Effector memory CD8-positive, alpha-beta T cell (primary cell): ENCODE data around the gene AGBL5.

ENCODE experiments used
- ATAC-seq: fragments of 150-1000 bp; cut with Tn5 transposase; replicated peaks from 2 replicates; pipeline ENCODE4 v1.10.0; 2021; ENCODE audit warnings: mild to moderate bottlenecking, moderate library complexity
- DNase-seq, 3 experiments: peaks; one replicate each; pipeline ENCODE4 v3.0.0; 2021
- H3K27ac Mint-ChIP-seq, 2 donors: one replicate each; pipeline ENCODE4 v1.8.0; 2022; ENCODE audit warnings: mild to moderate bottlenecking in 2 of 2, mixed read lengths in 2 of 2, moderate library complexity in 2 of 2
- H3K27me3 Mint-ChIP-seq, 2 donors: one replicate each; pipeline ENCODE4 v1.8.0; 2022; ENCODE audit warnings: mixed read lengths in 2 of 2
- H3K36me3 Mint-ChIP-seq: one replicate; pipeline ENCODE4 v1.8.0; 2022; ENCODE audit warnings: mild to moderate bottlenecking, moderate library complexity, mixed read lengths; ENCODE audit not compliant: insufficient read depth
- H3K4me1 Mint-ChIP-seq, 2 donors: one replicate each; pipeline ENCODE4 v1.8.0; 2022; ENCODE audit warnings: low read depth in 2 of 2, mixed read lengths in 2 of 2
- H3K4me3 Mint-ChIP-seq, 2 donors: one replicate each; pipeline ENCODE4 v1.8.0; 2022; ENCODE audit warnings: mild to moderate bottlenecking in 2 of 2, mixed read lengths in 2 of 2, moderate library complexity in 2 of 2
- H3K9me3 Mint-ChIP-seq, 2 donors: one replicate each; pipeline ENCODE4 v1.8.0; 2022; ENCODE audit warnings: mixed read lengths in 2 of 2

AGBL5 gene

DNA sequence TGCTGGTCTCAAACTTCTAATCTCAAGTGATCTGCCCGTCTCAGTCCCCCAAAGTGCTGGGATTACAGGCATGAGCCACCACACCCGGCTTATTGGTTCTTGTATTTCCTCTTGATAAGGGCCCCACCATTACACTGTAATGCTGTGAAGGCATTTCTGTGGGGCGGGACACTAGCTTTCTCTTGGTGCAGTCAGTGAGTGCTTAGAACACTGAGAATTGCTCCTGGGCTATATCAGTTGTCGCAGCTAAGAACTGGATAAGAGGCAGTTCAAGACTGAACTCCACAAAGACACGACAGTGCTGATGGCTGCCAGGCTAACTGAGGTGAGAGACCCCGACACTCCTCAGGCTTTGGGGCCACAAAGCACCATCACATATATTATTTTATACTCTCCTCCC lies 37.2 kb downstream of the AGBL5 start:
- Mint-ChIP-seq H3K4me1 (peaks cover 8 to 15% of the 10 kb centered on the region in 2 donors), H3K4me3 (no peak overlapping the region), H3K9me3 (no peaks in the 10 kb centered on the region), H3K27me3 (no peaks in the 10 kb centered on the region), H3K36me3 (peaks cover 5% of the 10 kb centered on the region), H3K27ac (peak overlapping the region in 1 of 2 donors; percentile 46)
- DNase-seq = no peak
- no peak for ATAC-seq

DNA sequence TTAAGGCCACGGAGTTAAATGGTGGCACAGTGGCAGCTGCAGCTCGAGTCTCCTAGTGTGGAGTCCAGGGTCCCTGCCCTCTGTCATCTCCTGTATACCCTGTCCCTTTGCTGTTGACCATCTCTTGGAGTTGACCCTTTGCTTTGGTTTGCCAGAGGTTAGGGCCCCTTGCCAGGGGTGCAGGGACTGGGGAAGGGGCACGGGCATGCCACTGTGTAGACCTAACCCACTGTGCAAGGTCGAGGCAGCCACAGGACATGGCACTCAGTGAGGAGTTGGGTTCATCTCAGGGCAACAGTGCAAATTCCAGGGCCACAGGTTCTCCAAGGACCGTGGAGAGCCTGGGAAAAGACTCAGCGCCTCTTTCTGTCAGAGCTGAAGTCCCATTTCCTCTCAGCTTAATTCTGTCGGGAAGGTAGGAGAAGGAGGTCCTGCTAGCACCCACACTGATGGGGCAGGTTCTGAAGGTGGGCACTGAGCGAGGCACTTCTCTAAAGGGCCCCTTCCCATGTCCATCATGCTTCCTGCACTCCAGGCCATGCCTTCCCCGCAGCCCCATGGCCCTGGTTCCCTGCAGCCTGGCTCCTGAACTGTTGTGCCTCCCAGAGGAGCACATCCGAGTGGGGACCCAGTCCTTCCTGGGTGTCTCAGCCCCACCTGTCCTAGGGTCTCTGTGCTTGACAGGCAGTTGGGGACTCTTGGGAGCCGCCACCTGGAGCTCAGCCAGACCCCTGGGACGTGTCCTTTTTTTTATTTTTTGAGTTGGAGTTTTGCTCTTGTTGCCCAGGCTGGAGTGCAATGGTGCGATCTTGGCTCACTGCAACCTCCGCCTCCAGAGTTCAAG lies 37.9 kb downstream of the AGBL5 start:
- Mint-ChIP-seq H3K27ac (no peak overlapping the region), H3K9me3 (no peaks in the 10 kb centered on the region), H3K27me3 (no peaks in the 10 kb centered on the region), H3K36me3 (peaks cover 5% of the 10 kb centered on the region), H3K4me1 (peaks cover 8 to 15% of the 10 kb centered on the region in 2 donors), H3K4me3 (no peak overlapping the region)
- DNase-seq = no peak
- ATAC-seq = no peak

GRCh38 chr2:27091746-27092695 lies 40.6 kb downstream of the AGBL5 start:
- Mint-ChIP-seq H3K4me1 (peaks cover 7 to 17% of the 10 kb centered on the region in 2 donors), H3K27ac (no peak overlapping the region), H3K4me3 (no peak overlapping the region), H3K9me3 (no peaks in the 10 kb centered on the region), H3K36me3 (no peaks in the 10 kb centered on the region), H3K27me3 (no peaks in the 10 kb centered on the region)
- DNase-seq = no peak
- ATAC-seq = no peak

DNA sequence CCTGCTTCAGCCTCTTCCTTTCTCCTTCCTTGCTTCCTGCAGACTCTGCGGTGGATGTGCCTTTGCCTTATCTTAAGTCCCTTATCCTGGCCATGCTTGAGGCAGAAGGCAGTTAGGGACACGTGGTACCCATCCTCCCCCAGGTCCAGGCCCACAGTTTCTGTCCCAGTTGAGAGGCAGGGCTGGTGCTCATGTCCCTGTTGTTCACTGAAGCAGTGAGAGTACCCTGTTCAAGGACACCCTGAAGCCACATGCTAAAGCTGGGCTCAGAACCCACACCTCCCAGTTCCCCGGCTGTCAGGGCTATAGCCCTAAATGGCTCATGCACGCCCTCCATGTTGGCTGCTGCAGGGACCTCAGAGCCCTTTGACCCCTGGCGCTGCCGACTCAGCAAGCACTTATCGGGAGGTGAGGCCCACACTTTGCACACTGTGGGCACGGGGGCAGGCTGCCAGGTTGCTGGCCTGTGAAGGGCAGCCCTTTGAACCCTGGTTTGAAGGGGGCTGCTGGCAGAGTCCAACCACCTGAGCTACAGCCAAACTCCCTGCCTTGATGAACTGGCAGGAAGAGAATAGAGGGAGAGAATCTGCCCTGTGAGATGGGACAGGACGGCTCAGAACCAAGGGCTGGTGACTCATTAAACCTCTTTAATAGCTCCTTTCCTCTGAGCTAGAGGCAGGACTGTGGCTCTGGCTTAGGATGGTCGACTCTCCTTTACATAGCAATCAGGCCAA lies 41.4 kb downstream of the AGBL5 start:
- Mint-ChIP-seq H3K36me3 (no peaks in the 10 kb centered on the region), H3K27me3 (no peaks in the 10 kb centered on the region), H3K4me3 (no peak overlapping the region), H3K9me3 (no peaks in the 10 kb centered on the region), H3K27ac (no peak overlapping the region), H3K4me1 (peaks cover 7 to 14% of the 10 kb centered on the region in 2 donors)
- DNase-seq (no peak), ATAC-seq (no peak)

DNA sequence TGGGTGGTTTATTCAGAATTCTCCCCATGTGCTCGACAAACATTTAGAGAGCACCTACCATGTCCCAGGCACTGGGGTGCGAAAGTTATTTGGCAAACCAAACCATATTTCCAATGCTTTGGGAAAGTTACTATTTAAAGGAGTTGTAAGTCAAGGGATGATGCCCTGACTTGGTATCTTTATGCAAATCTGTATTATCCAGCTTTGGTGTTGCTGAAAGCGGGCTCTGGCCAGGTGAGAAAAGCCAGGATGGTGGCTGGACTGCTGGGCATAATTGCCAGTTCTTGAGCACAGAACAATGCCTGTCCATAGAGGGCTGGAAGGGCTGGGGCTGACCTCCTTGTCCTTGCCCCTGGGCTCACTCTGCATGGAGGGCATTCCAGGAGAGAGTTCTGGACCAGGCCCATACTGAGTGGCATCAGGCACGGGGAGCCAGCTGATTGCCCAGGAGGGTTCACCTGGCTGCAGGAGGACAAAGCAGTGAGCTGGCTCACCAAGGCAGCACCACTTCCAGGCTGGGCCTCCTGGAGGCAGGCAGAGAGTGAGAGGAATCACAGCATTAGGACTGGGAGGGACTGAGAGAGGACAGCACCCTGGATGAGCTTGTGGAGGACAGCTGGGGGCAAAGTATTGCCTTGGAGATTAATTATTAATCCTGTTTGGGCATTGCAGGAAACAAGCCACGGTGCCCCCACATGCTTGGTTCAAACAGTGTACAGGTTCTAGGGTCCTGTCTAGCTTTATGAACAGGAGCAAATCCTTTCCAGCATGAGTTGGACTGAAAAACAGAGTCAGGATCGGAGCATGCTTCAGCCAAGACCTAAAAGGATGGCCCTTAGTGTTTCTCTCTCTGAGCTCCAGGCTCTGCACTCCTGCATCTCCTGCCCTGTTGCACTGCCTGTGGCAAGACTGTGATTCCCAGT lies 42.2 kb downstream of the AGBL5 start:
- DNase-seq = no peak
- no peak for ATAC-seq
- peaks cover 7 to 15% of the 10 kb centered on the region in 2 donors for H3K4me1 Mint-ChIP-seq
- no peak overlapping the region for H3K4me3 Mint-ChIP-seq
- no peaks in the 10 kb centered on the region for H3K36me3 Mint-ChIP-seq
- no peak overlapping the region for H3K27ac Mint-ChIP-seq
- H3K27me3 Mint-ChIP-seq = no peaks in the 10 kb centered on the region
- no peaks in the 10 kb centered on the region for H3K9me3 Mint-ChIP-seq

DNA sequence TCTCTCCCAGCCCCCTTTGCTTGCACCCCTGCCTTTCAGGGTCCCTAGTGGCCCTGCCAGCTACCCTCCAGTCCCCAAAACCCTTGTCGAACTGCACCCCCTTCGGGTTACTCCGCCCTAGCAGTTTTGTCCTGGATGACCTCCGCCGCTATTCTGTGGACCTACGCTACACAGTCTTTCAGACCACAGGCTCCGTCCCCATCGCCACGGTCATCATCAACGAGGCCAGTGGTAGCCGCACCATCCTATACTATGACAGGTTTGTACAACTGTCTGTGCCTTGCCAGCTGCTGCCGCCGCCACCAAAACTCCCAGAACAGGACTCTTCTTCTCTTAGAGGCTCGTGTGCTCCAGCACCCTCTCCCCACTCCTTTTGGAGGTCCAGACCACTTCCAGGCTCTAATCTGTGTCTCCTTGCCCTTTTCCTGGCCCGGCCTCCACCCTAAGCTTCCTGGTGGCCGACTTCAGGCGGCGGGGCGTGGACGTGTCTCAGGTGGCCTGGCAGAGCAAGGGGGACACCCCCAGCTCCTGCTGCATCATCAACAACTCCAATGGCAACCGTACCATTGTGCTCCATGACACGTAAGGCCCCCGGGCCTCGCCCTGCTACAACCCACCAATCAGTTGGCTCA lies 43.0 kb downstream of the AGBL5 start:
- ATAC-seq (no peak), DNase-seq (no peak)
- Mint-ChIP-seq H3K36me3 (no peaks in the 10 kb centered on the region), H3K27ac (no peak overlapping the region), H3K9me3 (no peaks in the 10 kb centered on the region), H3K4me1 (peaks cover 7 to 20% of the 10 kb centered on the region in 2 donors), H3K27me3 (no peaks in the 10 kb centered on the region), H3K4me3 (no peak overlapping the region)

DNA sequence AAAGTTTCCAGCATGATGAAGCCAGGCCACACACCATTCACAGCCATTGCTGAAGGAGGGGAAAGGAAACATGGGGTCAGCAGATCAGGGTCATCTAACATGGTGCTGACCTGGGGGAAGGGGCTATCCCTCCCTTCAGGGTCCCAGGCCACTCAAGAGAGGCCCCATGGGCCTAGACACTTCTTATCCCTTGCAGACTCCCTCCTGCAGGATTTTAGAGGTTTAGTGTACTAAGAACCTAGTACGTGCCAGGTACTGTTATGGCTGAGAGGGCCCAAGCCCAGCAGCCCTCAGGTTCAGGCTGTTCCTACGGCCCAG lies 43.9 kb downstream of the AGBL5 start:
- Mint-ChIP-seq H3K27me3 (no peaks in the 10 kb centered on the region), H3K36me3 (no peaks in the 10 kb centered on the region), H3K9me3 (no peaks in the 10 kb centered on the region), H3K4me3 (no peak overlapping the region), H3K4me1 (peaks cover 7 to 20% of the 10 kb centered on the region in 2 donors), H3K27ac (no peak overlapping the region)
- ATAC-seq (no peak), DNase-seq (no peak)

- DNase-seq = no peak
- Mint-ChIP-seq H3K27ac (peak overlapping the region in 1 of 2 donors; percentile 86), H3K4me3 (peak overlapping the region; percentile 40 to 46), H3K27me3 (no peaks in the 10 kb centered on the region), H3K36me3 (no peaks in the 10 kb centered on the region), H3K9me3 (no peaks in the 10 kb centered on the region), H3K4me1 (peaks cover 7 to 20% of the 10 kb centered on the region in 2 donors)
- peak; percentile 83 for ATAC-seq
Observed at GRCh38 chr2:27095745-27096651, 44.5 kb downstream of the AGBL5 start.

GRCh38 chr2:27096748-27097297 lies 45.4 kb downstream of the AGBL5 start:
- ATAC-seq (no peak), DNase-seq (no peak)
- Mint-ChIP-seq H3K9me3 (no peaks in the 10 kb centered on the region), H3K4me3 (no peak overlapping the region), H3K4me1 (peaks cover 7 to 20% of the 10 kb centered on the region in 2 donors), H3K36me3 (no peaks in the 10 kb centered on the region), H3K27ac (peak overlapping the region; percentile 27 to 86), H3K27me3 (peaks cover 0 to 3% of the 10 kb centered on the region in 2 donors)

GRCh38 chr2:27097341-27097740 lies 45.9 kb downstream of the AGBL5 start:
- no peak for DNase-seq
- Mint-ChIP-seq H3K36me3 (no peaks in the 10 kb centered on the region), H3K4me1 (peaks cover 7 to 20% of the 10 kb centered on the region in 2 donors), H3K9me3 (no peaks in the 10 kb centered on the region), H3K4me3 (no peak overlapping the region), H3K27me3 (peaks cover 0 to 8% of the 10 kb centered on the region in 2 donors), H3K27ac (no peak overlapping the region)
- no peak for ATAC-seq

DNA sequence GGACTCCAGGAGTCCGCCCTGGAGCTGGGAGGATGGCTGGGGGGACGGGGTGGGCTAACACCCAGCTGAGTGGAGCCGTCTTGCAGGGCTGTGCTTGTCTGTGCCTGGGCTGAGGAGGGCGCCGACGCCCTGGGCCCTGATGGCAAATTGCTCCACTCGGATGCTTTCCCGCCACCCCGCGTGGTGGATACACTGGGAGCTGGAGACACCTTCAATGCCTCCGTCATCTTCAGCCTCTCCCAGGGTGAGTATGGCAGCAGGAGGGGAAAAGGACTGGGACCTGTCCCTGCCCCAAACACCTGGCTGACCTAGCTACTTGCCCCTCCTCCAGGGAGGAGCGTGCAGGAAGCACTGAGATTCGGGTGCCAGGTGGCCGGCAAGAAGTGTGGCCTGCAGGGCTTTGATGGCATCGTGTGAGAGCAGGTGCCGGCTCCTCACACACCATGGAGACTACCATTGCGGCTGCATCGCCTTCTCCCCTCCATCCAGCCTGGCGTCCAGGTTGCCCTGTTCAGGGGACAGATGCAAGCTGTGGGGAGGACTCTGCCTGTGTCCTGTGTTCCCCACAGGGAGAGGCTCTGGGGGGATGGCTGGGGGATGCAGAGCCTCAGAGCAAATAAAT lies 48.0 kb downstream of the AGBL5 start:
- peaks cover 0 to 21% of the 10 kb centered on the region in 2 donors for H3K27me3 Mint-ChIP-seq
- peaks cover 7 to 20% of the 10 kb centered on the region in 2 donors for H3K4me1 Mint-ChIP-seq
- H3K9me3 Mint-ChIP-seq = no peaks in the 10 kb centered on the region
- H3K4me3 Mint-ChIP-seq = no peak overlapping the region
- ATAC-seq (no peak), DNase-seq (no peak)
- no peak overlapping the region for H3K27ac Mint-ChIP-seq
- no peaks in the 10 kb centered on the region for H3K36me3 Mint-ChIP-seq
